SW480 (cell line): Measurements from ENCODE around the gene LTBP2.
"Not testable (repeated sequence)": the region's sequence is repeated elsewhere in the genome, so short reads cannot be mapped to it uniquely, and the experiment has no call there.

ENCODE experiments used
- DNase-seq: peaks from one replicate; pipeline ENCODE4 v3.0.0-alpha.2; 2016; ENCODE audit warnings: low spot score

Gene LTBP2

GRCh38 chr14:74482571-74482970, 129.5 kb downstream of the LTBP2 start:
- DNase-seq: no peak

GRCh38 chr14:74480046-74480445, 132.0 kb downstream of the LTBP2 start:
- DNase-seq: no peak

- DNase-seq: peak; percentile 51
Observed at GRCh38 chr14:74478996-74479635, 132.9 kb downstream of the LTBP2 start.

GRCh38 chr14:74476607-74477006, 135.4 kb downstream of the LTBP2 start:
- no peak for DNase-seq

GRCh38 chr14:74476107-74476506, 135.9 kb downstream of the LTBP2 start:
- no peak for DNase-seq

GRCh38 chr14:74475678-74476077, 136.4 kb downstream of the LTBP2 start:
- no peak for DNase-seq

GRCh38 chr14:74474376-74474775, 137.7 kb downstream of the LTBP2 start:
- DNase-seq: no peak

- no peak for DNase-seq
Observed at GRCh38 chr14:74472601-74473000, 139.4 kb downstream of the LTBP2 start.

GRCh38 chr14:74469548-74470518, 142.2 kb downstream of the LTBP2 start:
- no peak for DNase-seq

GRCh38 chr14:74468513-74468912, 143.5 kb downstream of the LTBP2 start:
- DNase-seq: no peak

- no peak for DNase-seq
Observed at GRCh38 chr14:74465335-74465734, 146.7 kb downstream of the LTBP2 start.

GRCh38 chr14:74464785-74465184, 147.3 kb downstream of the LTBP2 start:
- DNase-seq: no peak

- DNase-seq: no peak
Observed at GRCh38 chr14:74463697-74464096, 148.3 kb downstream of the LTBP2 start.

- DNase-seq: no peak
Observed at GRCh38 chr14:74462993-74463392, 149.0 kb downstream of the LTBP2 start.

GRCh38 chr14:74459976-74460375, 152.1 kb downstream of the LTBP2 start:
- no peak for DNase-seq

- DNase-seq: peak; percentile 47
Observed at GRCh38 chr14:74459289-74459946, 152.6 kb downstream of the LTBP2 start.

- DNase-seq: no peak
Observed at GRCh38 chr14:74457565-74457895, 154.5 kb downstream of the LTBP2 start.

GRCh38 chr14:74456684-74457564, 155.1 kb downstream of the LTBP2 start:
- no peak for DNase-seq

- DNase-seq: not testable (repeated sequence)
Observed at GRCh38 chr14:74454397-74454796, 157.6 kb downstream of the LTBP2 start.
